IPS DF 19.7 (cell line): Measurements from ENCODE around the gene TMEM178B.

ENCODE experiments used
- DNase-seq: peaks from one replicate; pipeline ENCODE4 v3.0.0-alpha.2; 2013; ENCODE audit warnings: low read depth, low spot score

The TMEM178B gene

DNA sequence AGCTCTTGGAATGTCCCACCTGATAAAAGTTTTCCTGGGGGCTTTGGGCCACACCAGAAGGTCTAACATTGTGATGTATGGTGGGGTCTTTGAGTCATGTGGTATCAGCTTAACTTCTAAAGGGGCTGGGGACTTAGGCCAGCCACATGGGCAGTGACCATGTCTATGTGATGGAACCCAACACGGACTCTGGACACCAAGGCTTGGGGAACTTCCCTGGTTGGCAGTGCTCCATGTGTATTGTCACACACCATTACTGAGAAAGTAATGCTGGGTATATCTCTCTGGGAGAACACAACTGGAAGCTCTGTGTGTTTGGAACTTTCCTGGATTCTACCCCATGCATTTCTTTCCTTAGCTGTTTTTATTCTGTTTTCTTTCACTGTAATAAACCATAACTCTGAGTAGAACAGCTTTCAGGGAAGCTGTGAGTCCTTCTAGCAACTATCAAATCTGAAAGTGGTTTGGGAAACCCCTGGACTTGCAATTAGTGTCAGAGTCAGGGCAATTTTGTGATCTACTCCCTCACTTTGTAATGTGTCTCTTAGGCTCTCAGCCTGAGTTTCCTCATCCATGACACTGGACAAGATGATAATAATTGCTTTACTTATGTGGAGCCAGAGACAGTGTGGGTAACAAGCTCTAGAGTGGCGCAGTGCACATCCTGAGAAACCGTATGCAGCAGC is 448.9 kb downstream of the TMEM178B start:
- no peak for DNase-seq

DNA sequence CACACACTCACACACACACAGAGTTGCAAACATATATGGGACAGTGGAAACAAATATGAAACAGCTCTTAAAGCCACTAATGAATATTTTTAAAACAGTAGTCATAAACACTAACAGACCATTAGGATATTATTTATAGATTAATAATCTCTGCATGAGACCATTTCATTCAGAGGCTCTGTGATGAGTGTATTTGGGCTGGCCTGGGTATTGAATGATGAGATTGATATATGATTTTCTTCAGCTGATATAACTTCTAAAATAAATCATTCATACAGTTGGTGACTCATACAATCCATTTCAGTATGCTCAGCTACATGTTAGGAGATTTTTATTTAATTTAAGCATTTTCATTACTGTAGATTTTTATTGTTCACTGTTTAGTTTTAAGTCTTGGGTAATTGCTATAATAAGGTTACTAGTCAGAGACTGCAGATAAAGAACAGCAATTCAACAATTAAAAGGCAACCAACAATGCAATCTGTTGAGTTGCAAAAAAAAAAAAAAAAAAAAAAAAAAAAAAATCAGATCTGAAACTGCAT is 452.2 kb downstream of the TMEM178B start:
- DNase-seq: no peak

DNA sequence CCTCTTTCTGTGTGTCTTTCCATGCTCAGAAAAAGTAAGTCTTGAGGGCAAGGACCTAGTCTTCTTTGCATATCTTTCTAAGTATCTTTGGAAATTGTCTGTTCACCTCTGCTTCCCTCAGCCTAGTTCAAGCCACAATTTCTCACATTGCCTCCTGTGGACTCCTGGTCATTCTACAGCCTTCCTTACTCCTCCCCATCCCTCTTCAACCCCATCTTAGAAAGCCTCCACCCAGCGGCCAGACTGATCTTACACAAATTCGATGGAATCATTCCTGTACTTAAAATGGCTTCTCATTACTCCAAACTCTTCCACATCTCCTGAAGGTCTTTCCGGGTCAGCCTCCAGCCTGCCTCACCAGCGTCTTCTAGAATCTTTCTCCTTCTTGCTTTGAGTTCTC is 453.2 kb downstream of the TMEM178B start:
- DNase-seq: no peak

DNA sequence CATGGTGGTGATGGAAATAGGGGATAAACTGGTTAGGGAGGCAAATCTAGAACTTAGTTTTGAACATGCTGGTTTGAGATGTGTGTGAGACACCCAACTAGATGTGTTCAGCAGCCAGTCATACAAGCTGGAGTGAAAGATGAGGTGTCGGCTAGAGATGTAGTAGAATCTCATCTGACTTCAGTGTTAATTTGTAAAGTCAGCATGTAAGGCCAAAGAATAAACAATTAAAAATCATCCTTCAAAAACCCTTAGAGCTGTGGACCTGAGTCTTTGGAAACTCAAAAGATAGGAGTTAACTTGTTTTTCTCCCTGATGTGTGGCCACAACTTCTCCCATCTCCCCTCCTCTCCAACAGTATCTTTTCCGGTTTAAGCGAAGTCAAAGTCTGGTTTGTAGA is 454.5 kb downstream of the TMEM178B start:
- DNase-seq: no peak
